Gastroesophageal sphincter (tissue), 3 donors: ENCODE results near the gene FAM114A1.

Source experiments
- CTCF ChIP-seq, 4 experiments: fragments of 200-600 bp in 2 of 4; fragments of 450-650 bp in 2 of 4; sonication (generic) in 1 of 4; IDR thresholded peaks; one replicate each; pipeline ENCODE4 v1.5.1; 2017 to 2019; ENCODE audit warnings: antibody characterized with exemption in 4 of 4, mild to moderate bottlenecking in 2 of 4, moderate library complexity in 2 of 4
- EP300 ChIP-seq: sonication (generic); formaldehyde crosslinking; IDR thresholded peaks from one replicate; pipeline ENCODE4 v1.6.1; 2017; ENCODE audit warnings: antibody characterized with exemption, mild to moderate bottlenecking

GRCh38 chr4:38939165-38939564, 71.6 kb downstream of the FAM114A1 start:
- no peak for TF ChIP-seq CTCF (IDR thresholded peaks at IDR 0.05)
- TF ChIP-seq EP300 = no peak
